ENCODE results near the gene CHID1. TPM values are rescaled to one million over a fixed set of nuclear protein-coding genes. Genes with fewer than 3 reads are reported as not detected.

The CHID1 gene
- total RNA-seq, 1 donor: 48.9 TPM

DNA sequence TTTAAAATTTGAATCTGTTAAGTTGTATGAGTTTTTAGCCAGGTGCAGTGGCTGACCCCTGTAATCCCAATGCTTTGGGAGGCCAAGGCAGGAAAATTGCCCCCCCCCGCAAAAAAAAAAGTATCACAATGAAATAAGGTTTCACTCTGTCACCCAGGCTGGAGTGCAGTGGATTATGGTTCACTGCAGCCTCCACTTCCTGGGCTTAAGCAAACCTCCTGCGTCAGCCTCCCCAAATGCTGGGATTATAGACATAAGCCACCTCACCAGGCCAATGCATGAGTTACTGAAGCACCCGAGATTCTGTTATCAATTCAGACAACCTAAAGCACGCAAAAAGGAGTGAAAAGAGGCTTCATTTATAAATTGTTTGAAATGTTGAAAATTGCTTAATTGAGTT, 2.4 kb upstream of the CHID1 start:
- Histone ChIP-seq H3K36me3 (ENCODE audit: insufficient read depth, low read length) (no peaks in the 10 kb centered on the region), H4K20me1 (ENCODE audit: insufficient read depth, low read length) (peaks cover 15% of the 10 kb centered on the region), H3K27me3 (ENCODE audit: insufficient read depth, low read length) (no peaks in the 10 kb centered on the region), H3K4me2 (ENCODE audit: insufficient read depth, low read length) (no peak overlapping the region), H3K27ac (ENCODE audit: low read depth, low read length) (no peak overlapping the region), H2AFZ (ENCODE audit: low read length) (no peak overlapping the region), H3K4me3 (ENCODE audit: insufficient read depth, low read length) (no peak overlapping the region), H3K9me3 (ENCODE audit: low read depth, low read length) (no peaks in the 10 kb centered on the region), H3K79me2 (ENCODE audit: insufficient read depth, low read length) (peaks cover 24% of the 10 kb centered on the region), H3K4me1 (ENCODE audit: insufficient read depth, low read length) (peaks cover 11% of the 10 kb centered on the region)
- TF ChIP-seq, protein P1, sequence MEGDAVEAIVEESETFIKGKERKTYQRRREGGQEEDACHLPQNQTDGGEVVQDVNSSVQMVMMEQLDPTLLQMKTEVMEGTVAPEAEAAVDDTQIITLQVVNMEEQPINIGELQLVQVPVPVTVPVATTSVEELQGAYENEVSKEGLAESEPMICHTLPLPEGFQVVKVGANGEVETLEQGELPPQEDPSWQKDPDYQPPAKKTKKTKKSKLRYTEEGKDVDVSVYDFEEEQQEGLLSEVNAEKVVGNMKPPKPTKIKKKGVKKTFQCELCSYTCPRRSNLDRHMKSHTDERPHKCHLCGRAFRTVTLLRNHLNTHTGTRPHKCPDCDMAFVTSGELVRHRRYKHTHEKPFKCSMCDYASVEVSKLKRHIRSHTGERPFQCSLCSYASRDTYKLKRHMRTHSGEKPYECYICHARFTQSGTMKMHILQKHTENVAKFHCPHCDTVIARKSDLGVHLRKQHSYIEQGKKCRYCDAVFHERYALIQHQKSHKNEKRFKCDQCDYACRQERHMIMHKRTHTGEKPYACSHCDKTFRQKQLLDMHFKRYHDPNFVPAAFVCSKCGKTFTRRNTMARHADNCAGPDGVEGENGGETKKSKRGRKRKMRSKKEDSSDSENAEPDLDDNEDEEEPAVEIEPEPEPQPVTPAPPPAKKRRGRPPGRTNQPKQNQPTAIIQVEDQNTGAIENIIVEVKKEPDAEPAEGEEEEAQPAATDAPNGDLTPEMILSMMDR (IDR thresholded peaks at IDR 0.05; ENCODE audit: extremely low read depth, low read depth, low read length): no peak
- peak; percentile 59 for DNase-seq (ENCODE audit: insufficient read length, low spot score, missing footprints)

DNA sequence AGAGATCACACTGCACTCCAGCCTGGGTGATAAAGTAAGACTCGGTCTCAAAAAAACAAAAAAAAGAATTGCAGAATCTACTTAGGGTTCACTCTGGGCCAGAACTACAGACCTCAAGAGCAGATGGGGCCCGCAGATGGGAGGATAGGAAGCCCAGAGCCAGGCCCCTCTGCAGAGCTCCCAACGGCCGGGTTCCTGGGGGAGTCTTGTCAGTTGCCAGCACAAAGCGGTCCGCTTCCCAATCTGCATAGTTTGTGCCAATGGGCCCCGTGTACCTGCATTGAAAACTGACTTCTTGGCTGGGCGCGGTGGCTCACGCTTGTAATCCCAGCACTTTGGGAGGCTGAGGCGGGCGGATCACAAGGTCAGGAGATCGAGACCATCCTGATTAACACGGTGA, 1.7 kb upstream of the CHID1 start:
- TF ChIP-seq, protein P1 (IDR thresholded peaks at IDR 0.05; ENCODE audit: extremely low read depth, low read depth, low read length): no peak
- Histone ChIP-seq H3K27me3 (ENCODE audit: insufficient read depth, low read length) (no peaks in the 10 kb centered on the region), H3K4me1 (ENCODE audit: insufficient read depth, low read length) (peaks cover 11% of the 10 kb centered on the region), H3K36me3 (ENCODE audit: insufficient read depth, low read length) (no peaks in the 10 kb centered on the region), H3K4me3 (ENCODE audit: insufficient read depth, low read length) (no peak overlapping the region), H3K4me2 (ENCODE audit: insufficient read depth, low read length) (no peak overlapping the region), H2AFZ (ENCODE audit: low read length) (no peak overlapping the region), H3K9me3 (ENCODE audit: low read depth, low read length) (no peaks in the 10 kb centered on the region), H4K20me1 (ENCODE audit: insufficient read depth, low read length) (peaks cover 15% of the 10 kb centered on the region), H3K27ac (ENCODE audit: low read depth, low read length) (no peak overlapping the region), H3K79me2 (ENCODE audit: insufficient read depth, low read length) (peaks cover 31% of the 10 kb centered on the region)
- DNase-seq (ENCODE audit: insufficient read length, low spot score, missing footprints): peak; percentile 76

DNA sequence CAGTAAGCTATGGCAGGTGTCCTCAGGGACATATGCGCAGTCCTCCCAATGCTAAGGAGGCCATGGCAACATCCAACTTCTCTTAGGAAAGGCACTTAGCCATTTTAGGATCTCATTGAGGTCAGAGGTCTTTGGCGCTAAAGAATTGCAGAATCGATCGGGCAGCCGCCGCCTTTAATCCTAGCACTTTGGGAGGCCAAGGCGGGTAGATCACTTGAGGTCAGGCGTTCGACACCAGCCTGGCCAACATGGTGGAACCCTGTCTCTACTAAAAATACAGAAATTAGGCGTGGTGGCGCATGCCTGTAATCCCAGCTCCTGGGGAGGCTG, 1.2 kb upstream of the CHID1 start:
- TF ChIP-seq, protein P1 (IDR thresholded peaks at IDR 0.05; ENCODE audit: extremely low read depth, low read depth, low read length): no peak
- H2AFZ ChIP-seq (ENCODE audit: low read length): peak overlapping the region; percentile 75
- H3K27ac ChIP-seq (ENCODE audit: low read depth, low read length): no peak overlapping the region
- peaks cover 11% of the 10 kb centered on the region for H3K4me1 ChIP-seq (ENCODE audit: insufficient read depth, low read length)
- DNase-seq (ENCODE audit: insufficient read length, low spot score, missing footprints): no peak
- H3K79me2 ChIP-seq (ENCODE audit: insufficient read depth, low read length): peaks cover 32% of the 10 kb centered on the region
- H3K4me3 ChIP-seq (ENCODE audit: insufficient read depth, low read length): peak overlapping the region; percentile 96
- H3K27me3 ChIP-seq (ENCODE audit: insufficient read depth, low read length): no peaks in the 10 kb centered on the region
- peak overlapping the region; percentile 84 for H3K4me2 ChIP-seq (ENCODE audit: insufficient read depth, low read length)
- no peaks in the 10 kb centered on the region for H3K36me3 ChIP-seq (ENCODE audit: insufficient read depth, low read length)
- H3K9me3 ChIP-seq (ENCODE audit: low read depth, low read length): no peaks in the 10 kb centered on the region
- H4K20me1 ChIP-seq (ENCODE audit: insufficient read depth, low read length): peaks cover 15% of the 10 kb centered on the region

DNA sequence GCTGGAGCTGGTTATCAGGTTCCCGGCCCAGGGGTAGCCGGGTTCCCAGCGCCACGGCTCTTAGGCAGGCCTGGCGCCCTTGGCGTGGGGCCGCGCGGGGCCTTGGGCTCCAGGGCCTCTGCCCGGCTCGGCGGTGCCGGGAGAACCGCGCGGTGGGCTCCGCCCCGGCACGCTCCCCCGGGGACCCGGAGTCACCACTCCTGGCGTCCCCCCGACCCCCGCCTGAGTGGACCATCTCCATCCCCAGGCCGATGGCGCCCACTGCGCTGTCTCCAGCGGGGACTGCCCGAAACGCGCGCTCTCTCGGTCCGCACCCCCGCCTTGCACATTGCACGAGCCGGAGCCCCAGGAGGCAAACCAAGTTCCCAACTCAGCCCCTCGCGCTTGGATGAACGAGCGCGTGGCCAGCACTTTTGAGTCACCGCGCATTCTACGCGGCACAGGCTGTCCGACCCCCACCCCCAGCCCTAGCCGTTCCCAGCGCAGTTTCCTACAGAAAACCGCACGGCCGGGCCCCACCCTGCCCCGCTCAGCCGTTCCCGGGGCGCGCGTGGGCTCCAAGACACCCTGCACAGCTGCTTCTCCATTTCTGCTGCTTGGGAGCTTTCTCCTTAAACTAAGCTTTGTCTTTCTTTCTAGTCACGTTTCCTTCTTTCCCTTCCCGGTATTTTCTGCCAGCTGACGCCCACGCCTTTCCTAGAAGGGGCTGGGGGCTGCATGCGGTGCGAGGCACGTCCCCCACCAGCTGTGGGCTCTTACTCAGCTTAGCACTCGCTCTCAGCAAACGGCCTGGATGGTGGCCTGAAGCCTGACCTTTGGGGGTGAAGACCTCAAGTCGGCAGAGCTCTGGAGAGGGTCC, 650 bp upstream of the CHID1 start:
- peak overlapping the region; percentile 75 for H2AFZ ChIP-seq (ENCODE audit: low read length)
- H4K20me1 ChIP-seq (ENCODE audit: insufficient read depth, low read length): peaks cover 15% of the 10 kb centered on the region
- no peaks in the 10 kb centered on the region for H3K36me3 ChIP-seq (ENCODE audit: insufficient read depth, low read length)
- TF ChIP-seq, protein P1 (IDR thresholded peaks at IDR 0.05; ENCODE audit: extremely low read depth, low read depth, low read length): no peak
- no peaks in the 10 kb centered on the region for H3K27me3 ChIP-seq (ENCODE audit: insufficient read depth, low read length)
- H3K4me3 ChIP-seq (ENCODE audit: insufficient read depth, low read length): peak overlapping the region; percentile 96
- peaks cover 11% of the 10 kb centered on the region for H3K4me1 ChIP-seq (ENCODE audit: insufficient read depth, low read length)
- H3K27ac ChIP-seq (ENCODE audit: low read depth, low read length): peak overlapping the region; percentile 51
- peak overlapping the region; percentile 84 for H3K4me2 ChIP-seq (ENCODE audit: insufficient read depth, low read length)
- H3K79me2 ChIP-seq (ENCODE audit: insufficient read depth, low read length): peaks cover 37% of the 10 kb centered on the region
- DNase-seq (ENCODE audit: insufficient read length, low spot score, missing footprints): peak; percentile 96
- no peaks in the 10 kb centered on the region for H3K9me3 ChIP-seq (ENCODE audit: low read depth, low read length)

Data from osteoblast (primary cell).